ENCODE results near the gene MDH2. TPM values are rescaled to one million over a fixed set of nuclear protein-coding genes. Genes with fewer than 3 reads are reported as not detected.
A peak's percentile ranks its signal among the peaks of the same experiment; 100 is the strongest.

Gene MDH2
- total RNA-seq, 6 experiments from 2014 or later: 208 to 255 (median 243) TPM

DNA sequence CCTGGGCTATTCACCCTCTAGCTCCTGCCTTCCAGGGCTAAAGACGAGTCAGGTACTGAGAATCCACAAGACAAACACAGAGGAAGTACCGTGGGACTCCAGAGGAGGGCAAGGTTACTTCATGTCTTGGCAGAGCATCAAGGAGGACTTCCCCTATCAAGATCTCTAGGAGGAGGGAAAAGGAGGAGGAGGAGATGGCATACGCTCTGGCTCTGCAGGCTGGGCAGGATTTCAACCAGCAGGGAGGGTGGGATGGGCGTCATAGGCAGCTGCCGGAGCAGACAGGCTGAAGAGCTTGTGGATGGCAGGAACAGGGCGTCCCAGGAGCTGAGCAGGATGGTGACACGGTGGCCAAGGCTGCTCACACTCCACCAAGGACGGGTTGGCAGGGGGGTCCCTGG, 21.3 kb downstream of the MDH2 start:
- peaks cover 2% of the 10 kb centered on the region; the same call in 1 of the 2 replicates for H3K27me3 Mint-ChIP-seq (ENCODE audit: insufficient read depth)
- no peaks in the 10 kb centered on the region for H3K9me3 Mint-ChIP-seq
- H3K27ac Mint-ChIP-seq: peak overlapping the region; percentile 30; the same call in 1 of the 2 replicates
- H3K36me3 Mint-ChIP-seq (ENCODE audit: low read depth): peaks cover 17% of the 10 kb centered on the region
- TF ChIP-seq, protein P1, sequence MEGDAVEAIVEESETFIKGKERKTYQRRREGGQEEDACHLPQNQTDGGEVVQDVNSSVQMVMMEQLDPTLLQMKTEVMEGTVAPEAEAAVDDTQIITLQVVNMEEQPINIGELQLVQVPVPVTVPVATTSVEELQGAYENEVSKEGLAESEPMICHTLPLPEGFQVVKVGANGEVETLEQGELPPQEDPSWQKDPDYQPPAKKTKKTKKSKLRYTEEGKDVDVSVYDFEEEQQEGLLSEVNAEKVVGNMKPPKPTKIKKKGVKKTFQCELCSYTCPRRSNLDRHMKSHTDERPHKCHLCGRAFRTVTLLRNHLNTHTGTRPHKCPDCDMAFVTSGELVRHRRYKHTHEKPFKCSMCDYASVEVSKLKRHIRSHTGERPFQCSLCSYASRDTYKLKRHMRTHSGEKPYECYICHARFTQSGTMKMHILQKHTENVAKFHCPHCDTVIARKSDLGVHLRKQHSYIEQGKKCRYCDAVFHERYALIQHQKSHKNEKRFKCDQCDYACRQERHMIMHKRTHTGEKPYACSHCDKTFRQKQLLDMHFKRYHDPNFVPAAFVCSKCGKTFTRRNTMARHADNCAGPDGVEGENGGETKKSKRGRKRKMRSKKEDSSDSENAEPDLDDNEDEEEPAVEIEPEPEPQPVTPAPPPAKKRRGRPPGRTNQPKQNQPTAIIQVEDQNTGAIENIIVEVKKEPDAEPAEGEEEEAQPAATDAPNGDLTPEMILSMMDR (IDR thresholded peaks at IDR 0.05): peak; percentile 64
- no peak overlapping the region for H3K4me3 Mint-ChIP-seq
- DNase-seq: peak; percentile 86
- H3K4me1 Mint-ChIP-seq (ENCODE audit: low read depth): peaks cover 16% of the 10 kb centered on the region

DNA sequence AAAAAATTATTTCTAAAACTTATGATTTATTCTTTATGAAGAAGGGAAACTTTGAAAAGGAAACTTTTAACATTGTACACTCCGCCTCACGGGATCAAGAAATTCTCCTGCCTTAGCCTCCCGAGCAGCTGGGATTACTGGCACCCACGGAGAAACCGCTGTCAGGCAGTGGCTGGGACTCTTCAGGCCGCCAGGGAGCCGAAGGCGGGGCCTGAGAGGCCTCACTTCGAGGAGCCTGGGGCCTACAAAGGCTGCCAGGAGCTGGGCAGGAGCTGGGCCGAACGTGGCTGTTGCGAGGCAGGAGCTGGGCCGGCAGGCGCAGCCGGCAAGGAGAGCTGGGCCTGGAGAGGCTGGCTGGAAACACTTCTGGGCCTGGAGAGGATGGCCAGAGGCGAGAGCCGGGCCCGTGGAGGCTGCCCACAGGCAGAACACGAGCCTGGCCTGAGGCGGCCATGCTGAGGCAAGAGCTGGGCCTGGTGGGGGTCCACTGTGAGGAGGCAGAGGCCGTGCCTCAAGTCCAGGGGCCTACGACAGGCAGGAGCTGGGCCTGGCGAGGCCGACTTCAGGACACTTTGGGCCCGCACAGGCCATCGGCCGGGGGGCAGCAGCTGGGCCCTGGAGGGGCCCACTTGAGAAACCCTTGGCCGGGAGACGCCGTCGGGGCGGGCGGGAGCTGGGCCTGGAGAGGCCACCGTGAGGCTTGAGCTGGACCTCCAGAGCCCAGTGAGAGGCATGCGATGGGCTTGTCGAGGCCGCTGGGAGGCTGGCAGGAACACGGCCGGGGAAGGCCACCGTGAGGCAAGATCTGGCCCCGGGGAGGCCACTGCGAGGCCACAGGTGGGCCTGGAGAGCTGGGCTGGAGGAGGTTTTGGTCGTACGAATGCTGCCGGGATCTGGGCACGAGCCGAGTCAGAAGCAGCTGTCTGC, 23.7 kb downstream of the MDH2 start:
- Mint-ChIP-seq H3K4me1 (ENCODE audit: low read depth) (peaks cover 27% of the 10 kb centered on the region), H3K36me3 (ENCODE audit: low read depth) (peaks cover 4% of the 10 kb centered on the region; the same call in 1 of the 2 replicates), H3K27me3 (ENCODE audit: insufficient read depth) (no peaks in the 10 kb centered on the region; the same call in 1 of the 2 replicates), H3K27ac (no peak overlapping the region), H3K9me3 (no peaks in the 10 kb centered on the region), H3K4me3 (no peak overlapping the region)
- DNase-seq: no peak
- TF ChIP-seq, protein P1 (IDR thresholded peaks at IDR 0.05): no peak

DNA sequence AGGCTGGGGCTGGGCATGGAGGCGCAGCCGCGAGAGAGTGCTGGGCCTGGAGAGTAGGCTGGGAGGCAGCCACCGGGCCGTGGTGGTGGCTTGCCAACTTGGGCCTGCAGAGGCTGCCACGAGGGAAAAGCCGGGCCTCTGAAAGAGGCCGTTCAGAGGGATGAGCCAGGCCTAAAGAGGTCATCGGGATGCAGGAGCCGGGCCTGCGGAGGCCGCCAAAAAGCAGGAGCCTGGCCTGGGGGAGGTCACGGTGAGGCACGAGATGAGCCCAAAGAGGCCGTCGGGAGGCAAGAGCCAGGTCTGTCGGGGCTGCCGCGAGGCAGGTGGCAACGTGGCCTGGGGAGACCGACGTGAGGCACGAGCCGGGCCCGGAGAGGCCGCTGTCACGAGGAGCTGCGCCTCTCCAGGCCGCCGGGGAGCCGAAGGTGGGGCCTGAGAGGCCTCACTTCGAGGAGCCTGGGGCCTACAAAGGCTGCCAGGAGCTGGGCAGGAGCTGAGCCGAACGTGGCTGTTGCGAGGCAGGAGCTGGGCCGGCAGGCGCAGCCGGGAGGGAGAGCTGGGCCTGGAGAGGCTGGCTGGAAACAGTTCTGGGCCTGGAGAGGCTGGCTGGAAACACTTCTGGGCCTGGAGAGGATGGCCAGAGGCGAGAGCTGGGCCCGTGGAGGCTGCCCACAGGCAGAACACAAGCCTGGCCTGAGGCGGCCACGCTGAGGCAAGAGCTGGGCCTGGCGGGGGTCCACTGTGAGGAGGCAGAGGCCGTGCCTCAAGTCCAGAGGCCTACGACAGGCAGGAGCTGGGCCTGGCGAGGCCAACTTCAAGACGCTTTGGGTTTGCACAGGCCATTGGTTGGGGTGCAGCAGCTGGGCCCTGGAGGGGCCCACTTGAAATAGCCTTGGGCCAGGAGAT, 24.6 kb downstream of the MDH2 start:
- Mint-ChIP-seq H3K27me3 (ENCODE audit: insufficient read depth) (no peaks in the 10 kb centered on the region; the same call in 1 of the 2 replicates), H3K36me3 (ENCODE audit: low read depth) (no peaks in the 10 kb centered on the region), H3K4me3 (no peak overlapping the region), H3K4me1 (ENCODE audit: low read depth) (peaks cover 33% of the 10 kb centered on the region), H3K27ac (no peak overlapping the region), H3K9me3 (no peaks in the 10 kb centered on the region)
- TF ChIP-seq, protein P1 (IDR thresholded peaks at IDR 0.05): no peak
- DNase-seq: no peak

DNA sequence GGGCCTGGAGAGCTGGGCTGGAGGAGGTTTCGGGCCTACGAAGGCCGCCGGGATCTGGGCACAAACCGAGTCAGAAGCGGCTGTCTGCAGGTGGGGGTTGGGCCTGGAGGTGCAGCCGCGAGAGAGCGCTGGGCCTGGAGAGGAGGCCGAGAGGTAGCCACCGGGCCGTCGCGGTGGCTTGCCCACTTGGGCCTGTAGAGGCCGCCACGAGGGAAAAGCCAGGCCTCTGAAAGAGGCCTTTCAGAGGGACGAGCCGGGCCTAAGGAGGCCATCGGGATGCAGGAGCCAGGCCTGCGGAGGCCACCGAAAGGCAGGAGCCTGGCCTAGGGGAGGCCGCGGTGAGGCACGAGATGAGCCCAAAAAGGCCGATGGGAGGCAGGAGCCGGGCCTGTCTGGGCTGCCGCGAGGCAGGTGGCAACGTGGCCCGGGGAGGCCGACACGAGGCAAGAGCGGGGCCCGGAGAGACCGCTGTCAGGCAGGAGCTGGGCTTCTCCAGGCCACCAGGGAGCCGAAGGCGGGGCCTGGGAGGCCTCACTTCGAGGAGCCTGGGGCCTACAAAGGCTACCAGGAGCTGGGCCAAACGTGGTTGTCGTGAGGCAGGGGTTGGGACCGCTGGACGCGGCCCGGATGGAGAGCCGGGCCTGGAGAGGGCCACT, 25.6 kb downstream of the MDH2 start:
- H3K4me3 Mint-ChIP-seq: no peak overlapping the region
- no peak overlapping the region for H3K27ac Mint-ChIP-seq
- no peak for DNase-seq
- no peaks in the 10 kb centered on the region for H3K27me3 Mint-ChIP-seq (ENCODE audit: insufficient read depth)
- no peaks in the 10 kb centered on the region for H3K9me3 Mint-ChIP-seq
- no peaks in the 10 kb centered on the region for H3K36me3 Mint-ChIP-seq (ENCODE audit: low read depth)
- H3K4me1 Mint-ChIP-seq (ENCODE audit: low read depth): peaks cover 34% of the 10 kb centered on the region
- TF ChIP-seq, protein P1 (IDR thresholded peaks at IDR 0.05): peak; percentile 10; the same call in 1 of the 2 replicates

All from HFFc6 (cell line).